OCI-LY7 (cell line): ENCODE results near the gene SBF2. TPM values are rescaled to one million over a fixed set of nuclear protein-coding genes. Genes with fewer than 3 reads are reported as not detected.

ENCODE experiments used
- BruUV-seq: library from RNA; stranded (reverse); fragments of 400-500 nt; replicated peaks from 2 replicates; lab custom pipeline; 2021; lab: Mats Ljungman, UMichigan
- CTCF ChIA-PET: fragments of 300-600 bp; sonication (Branson Sonifier 250); formaldehyde crosslinking; loops from one replicate; lab custom pipeline; 2022; ENCODE audit warnings: antibody characterized with exemption; ENCODE audit not compliant: unreplicated experiment; lab: Charles Lee
- POLR2A ChIA-PET: fragments of 300-600 bp; sonication (Branson Sonifier 250); formaldehyde crosslinking; loops from one replicate; lab custom pipeline; 2022; ENCODE audit warnings: antibody characterized with exemption; lab: Charles Lee
- DNase-seq: peaks from one replicate; pipeline ENCODE4 v3.0.0-alpha.2; 2015; ENCODE audit warnings: low spot score
- H2AFZ ChIP-seq: fragments of 200-600 bp; sonication (generic), shearing (Covaris generic); 2 replicates; pipeline ENCODE4 v1.6.1; 2014; ENCODE audit warnings: mild to moderate bottlenecking, antibody characterized with exemption, low read length, moderate library complexity
- H3K27ac ChIP-seq: fragments of 200-600 bp; sonication (generic); 2 replicates; pipeline ENCODE4 v1.5.1; 2014; ENCODE audit warnings: mixed run types, low read depth, mild to moderate bottlenecking, moderate library complexity, low read length, inconsistent platforms; ENCODE audit not compliant: poor library complexity, severe bottlenecking
- H3K36me3 ChIP-seq: fragments of 200-600 bp; sonication (generic); 2 replicates; pipeline ENCODE4 v1.6.1; 2014; ENCODE audit warnings: mild to moderate bottlenecking, antibody characterized with exemption, low read length, moderate library complexity, mixed read lengths; ENCODE audit not compliant: insufficient read depth
- H3K4me1 ChIP-seq: fragments of 200-600 bp; sonication (generic); 2 replicates; pipeline ENCODE4 v1.5.1; 2014; ENCODE audit warnings: mild to moderate bottlenecking, low read length; ENCODE audit not compliant: insufficient read depth, poor library complexity, severe bottlenecking
- H3K4me2 ChIP-seq: fragments of 200-600 bp; sonication (generic); 2 replicates; pipeline ENCODE4 v1.6.1; 2014; ENCODE audit warnings: mild to moderate bottlenecking, low read length
- H3K4me3 ChIP-seq: fragments of 200-600 bp; sonication (generic); 2 replicates; pipeline ENCODE4 v1.5.1; 2014; ENCODE audit warnings: mild to moderate bottlenecking, low read depth, low read length; ENCODE audit not compliant: poor library complexity, severe bottlenecking
- H3K79me2 ChIP-seq: fragments of 200-600 bp; sonication (generic); 2 replicates; pipeline ENCODE4 v1.6.1; 2016; ENCODE audit warnings: low read depth, mild to moderate bottlenecking, low read length, moderate library complexity, mixed read lengths; ENCODE audit not compliant: insufficient read depth
- H3K9me2 ChIP-seq: fragments of 200-600 bp; sonication (generic); 2 replicates; pipeline ENCODE4 v1.6.1; 2016; ENCODE audit warnings: mild to moderate bottlenecking, low read length, mixed read lengths; ENCODE audit not compliant: insufficient read depth
- H3K9me3 ChIP-seq: fragments of 200-600 bp; sonication (generic); 2 replicates; pipeline ENCODE4 v1.6.1; 2014; ENCODE audit warnings: mild to moderate bottlenecking, mixed run types, low read length, mixed read lengths
- H4K20me1 ChIP-seq: fragments of 200-600 bp; sonication (generic); 2 replicates; pipeline ENCODE4 v1.6.1; 2014; ENCODE audit warnings: mild to moderate bottlenecking, antibody characterized with exemption, low read length, moderate library complexity, mixed read lengths; ENCODE audit not compliant: insufficient read depth
- CTCF ChIP-seq: fragments of 200-600 bp; sonication (generic); conservative IDR thresholded peaks from 2 replicates; pipeline ENCODE4 v1.5.1; 2014; ENCODE audit warnings: mild to moderate bottlenecking, antibody characterized with exemption, low read length, moderate library complexity, mixed read lengths
- EZH2phosphoT487 ChIP-seq: fragments of 200-600 bp; sonication (generic); IDR thresholded peaks from 2 replicates; pipeline ENCODE4 v1.6.1; 2018; ENCODE audit warnings: low read depth, borderline replicate concordance, mild to moderate bottlenecking, mixed run types, antibody characterized with exemption, low read length, moderate library complexity, mixed read lengths
- intact Hi-C: fragments of 100-400 bp; cut with micrococcal nuclease; formaldehyde crosslinking; loops from one replicate; pipeline ENCODE4 v1.10.0; 2022; ENCODE audit not compliant: unreplicated experiment
- total RNA-seq, 2 experiments: library from RNA; depleted of rRNA in 1 of 2; stranded (reverse); fragments of >200 nt in 1 of 2; shearing (Covaris generic) in 1 of 2; gene quantifications; 2 replicates each; pipeline ENCODE4 v1.2.3, GENCODE V29; 2014 to 2022

Gene SBF2
- total RNA-seq, 2 experiments from 2014 or later = 12.9 to 14.3 TPM

GRCh38 chr11:10320736-10321465 lies 26.9 kb upstream of the SBF2 start:
- H3K4me1 ChIP-seq = peaks cover 62% of the 10 kb centered on the region
- no peak overlapping the region for H3K4me2 ChIP-seq
- H3K27ac ChIP-seq = peak overlapping the region; percentile 94
- intact Hi-C loops = loop anchor here (5.0 kb wide), 1 partner anchor 244 kb away; no protein-coding TSS in a partner anchor
- no TSS peak for BruUV-seq
- POLR2A ChIA-PET = interaction anchor here (0.5 to 1.7 kb wide), 2 partner anchors 11 to 919 kb away, joined by 4 to 6 read pairs; no protein-coding TSS in a partner anchor
- no peaks in the 10 kb centered on the region for H3K9me2 ChIP-seq
- H4K20me1 ChIP-seq = no peaks in the 10 kb centered on the region
- no peak for DNase-seq
- no peaks in the 10 kb centered on the region for H3K79me2 ChIP-seq
- H3K36me3 ChIP-seq = no peaks in the 10 kb centered on the region
- TF ChIP-seq CTCF = no peak
- TF ChIP-seq EZH2phosphoT487 = no peak
- no peak overlapping the region for H3K4me3 ChIP-seq
- H2AFZ ChIP-seq = peak overlapping the region; percentile 83; the same call in 1 of the 2 replicates
- CTCF ChIA-PET = no interaction called here
- no peaks in the 10 kb centered on the region for H3K9me3 ChIP-seq

GRCh38 chr11:10319702-10320558 lies 25.9 kb upstream of the SBF2 start:
- Histone ChIP-seq H3K79me2 (no peaks in the 10 kb centered on the region; the same call in 1 of the 2 replicates), H2AFZ (peak overlapping the region; percentile 83), H3K9me3 (no peaks in the 10 kb centered on the region), H3K9me2 (no peaks in the 10 kb centered on the region), H3K4me2 (peak overlapping the region; percentile 61), H3K27ac (peak overlapping the region; percentile 94), H3K4me3 (no peak overlapping the region), H3K36me3 (no peaks in the 10 kb centered on the region), H3K4me1 (peaks cover 70% of the 10 kb centered on the region), H4K20me1 (no peaks in the 10 kb centered on the region)
- BruUV-seq = no TSS peak
- no peak for DNase-seq
- intact Hi-C loops = loop anchor here (2.0 to 10.0 kb wide), 7 partner anchors 137 to 935 kb away; partner anchors contain the start of genes AMPD3, IPO7 and ZBED5
- ChIA-PET POLR2A (interaction anchor here (0.5 to 1.7 kb wide), 2 partner anchors 10 to 920 kb away, joined by 4 to 6 read pairs; no protein-coding TSS in a partner anchor), CTCF (no interaction called here)
- TF ChIP-seq EZH2phosphoT487 (no peak), CTCF (no peak)
